Measurements from ENCODE around the gene TRERF1.
"Not testable (repeated sequence)": the region's sequence is repeated elsewhere in the genome, so short reads cannot be mapped to it uniquely, and the experiment has no call there.

Gene TRERF1

DNA sequence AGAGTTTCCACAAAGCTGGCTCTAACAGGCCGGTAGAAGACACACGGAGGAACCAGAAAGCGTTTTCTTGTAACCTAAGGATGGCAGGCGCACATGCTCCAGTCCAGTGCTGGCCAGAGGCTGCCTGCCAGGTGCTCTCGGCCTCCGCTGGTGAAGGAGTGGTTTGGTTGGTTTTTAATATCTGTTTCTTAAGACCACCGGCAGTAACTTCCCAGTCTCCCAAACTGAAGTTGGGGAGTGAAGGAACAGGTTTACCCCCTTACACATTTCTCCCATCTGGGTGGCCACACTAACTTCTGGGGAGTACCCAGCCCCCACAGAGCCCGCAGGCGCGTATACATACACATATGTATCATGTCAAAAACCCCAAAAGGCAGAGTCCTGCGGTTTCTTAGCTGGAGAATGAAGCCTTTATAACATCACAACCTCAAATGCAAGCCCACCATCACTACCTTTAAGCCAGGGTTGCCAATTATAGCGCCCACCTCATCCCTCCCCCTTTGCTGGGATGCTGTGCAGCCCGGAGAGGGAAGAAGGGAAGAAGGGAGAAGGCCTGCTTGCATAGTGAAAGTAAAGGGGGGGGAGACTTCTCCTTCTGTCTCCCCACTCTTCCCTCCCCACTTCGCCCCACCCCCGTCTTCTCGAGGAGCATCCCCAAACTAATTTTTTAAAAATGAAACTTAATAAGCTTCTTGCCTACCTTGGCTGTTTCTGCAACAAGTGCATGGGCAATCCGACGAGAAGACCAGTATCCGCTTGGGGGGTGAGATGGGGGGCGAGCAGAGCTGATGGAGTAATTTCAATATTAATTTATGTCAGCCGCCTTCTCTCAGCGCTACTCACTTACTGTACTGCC is 1.0 kb downstream of the TRERF1 start:
- no peak for DNase-seq (ENCODE audit: low read depth in 3 of 3, low spot score in 1 of 3)

DNA sequence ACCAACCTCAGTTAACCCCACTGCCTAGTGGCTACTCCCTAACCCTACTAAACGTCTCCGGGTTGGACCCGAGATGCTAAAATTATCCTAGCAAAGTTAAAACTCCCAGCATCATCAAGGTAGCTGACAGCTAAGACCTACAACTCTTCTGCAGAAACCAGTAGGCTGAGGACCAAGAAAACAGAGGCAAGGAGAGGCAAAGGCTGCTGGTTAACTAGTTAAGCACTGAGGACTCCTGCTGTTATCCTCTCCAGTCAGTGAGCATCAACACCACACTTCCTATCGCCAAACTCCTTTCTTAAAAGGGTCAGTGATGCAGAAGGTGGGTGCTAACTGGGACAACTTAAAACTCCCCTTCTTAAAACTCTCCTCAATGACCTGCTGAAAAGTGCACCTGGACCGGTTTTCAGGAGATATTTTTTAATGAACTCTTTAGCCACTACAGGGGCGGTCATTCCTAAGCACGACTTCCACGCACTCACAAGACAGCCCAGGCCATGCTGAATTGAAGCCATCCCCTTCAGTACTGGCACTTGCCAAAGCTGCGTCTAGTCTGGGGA is 1.7 kb downstream of the TRERF1 start:
- no peak for DNase-seq (ENCODE audit: low read depth in 3 of 3, low spot score in 1 of 3)

DNA sequence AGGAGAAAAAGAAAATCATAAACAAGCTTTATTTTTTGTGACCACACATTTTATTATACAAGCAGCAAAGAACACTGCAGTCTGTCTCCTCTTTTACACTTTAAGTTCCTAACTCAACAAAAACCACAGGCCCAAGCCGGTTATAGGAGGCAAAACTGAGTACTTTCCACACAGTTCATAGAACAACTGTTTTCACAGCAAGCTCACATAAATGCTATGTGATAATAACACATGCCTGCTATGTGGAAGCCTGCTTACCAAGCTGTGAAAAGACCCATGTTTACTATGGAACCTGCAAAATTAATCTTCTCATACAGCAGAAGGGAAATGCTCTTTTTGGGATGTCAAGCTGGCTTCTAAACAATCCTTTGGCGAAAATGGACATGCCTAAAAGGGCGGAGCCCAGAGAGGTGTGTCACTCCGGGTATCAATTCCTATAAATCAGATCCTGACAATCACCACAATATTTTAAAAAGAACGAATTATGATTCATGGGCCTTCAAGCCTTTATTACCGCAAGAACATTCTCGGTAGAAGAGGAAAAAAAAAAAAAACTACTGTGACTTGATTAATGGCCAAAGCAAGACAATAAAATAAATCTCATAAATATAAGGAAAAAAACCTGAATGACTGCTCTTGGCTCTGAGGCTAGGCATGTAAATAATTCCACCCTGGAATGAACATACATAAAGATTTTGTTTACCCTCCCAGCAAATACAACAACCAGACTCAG is 2.6 kb downstream of the TRERF1 start:
- DNase-seq (ENCODE audit: low read depth in 3 of 3, low spot score in 1 of 3), result no peak

DNA sequence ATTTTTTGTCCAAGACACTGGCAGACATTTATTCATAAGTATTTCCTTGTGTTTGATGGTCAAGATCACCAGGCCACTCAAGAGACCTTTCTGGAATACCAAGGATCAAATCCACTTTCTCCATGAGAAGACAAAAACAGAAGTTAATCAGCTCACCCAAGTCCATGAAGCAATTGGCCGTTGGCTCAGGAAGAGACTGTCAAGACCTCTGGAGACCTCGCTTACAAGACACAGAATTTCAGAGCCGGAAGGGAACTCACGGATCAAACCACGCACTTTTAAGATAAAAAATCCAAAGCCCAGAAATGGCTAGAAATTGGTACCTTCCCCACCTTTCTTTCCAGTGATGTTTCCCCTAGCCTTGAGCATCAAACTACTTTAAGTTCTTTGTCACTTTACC is 3.3 kb downstream of the TRERF1 start:
- DNase-seq (ENCODE audit: low read depth in 3 of 3, low spot score in 1 of 3), result no peak

DNA sequence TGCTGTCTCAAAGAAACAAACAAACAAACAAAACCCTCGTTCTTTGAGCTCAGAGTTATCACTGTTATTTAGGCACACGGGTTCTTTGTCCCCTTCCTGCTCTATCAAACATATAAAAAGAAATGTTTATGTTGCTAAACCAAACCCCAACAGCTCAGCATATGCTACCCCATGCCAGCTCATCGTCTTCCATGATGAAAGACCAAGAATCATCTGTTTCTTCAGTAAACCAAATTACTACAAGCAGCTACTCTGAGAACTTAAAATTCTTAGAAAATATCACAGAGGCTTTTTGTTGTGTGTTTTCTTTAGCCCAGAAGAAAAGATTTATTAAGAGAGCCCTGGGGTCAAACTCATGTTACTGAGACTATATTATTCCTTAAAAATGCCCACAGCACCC is 4.7 kb downstream of the TRERF1 start:
- DNase-seq (ENCODE audit: low read depth in 3 of 3, low spot score in 1 of 3), result no peak

DNA sequence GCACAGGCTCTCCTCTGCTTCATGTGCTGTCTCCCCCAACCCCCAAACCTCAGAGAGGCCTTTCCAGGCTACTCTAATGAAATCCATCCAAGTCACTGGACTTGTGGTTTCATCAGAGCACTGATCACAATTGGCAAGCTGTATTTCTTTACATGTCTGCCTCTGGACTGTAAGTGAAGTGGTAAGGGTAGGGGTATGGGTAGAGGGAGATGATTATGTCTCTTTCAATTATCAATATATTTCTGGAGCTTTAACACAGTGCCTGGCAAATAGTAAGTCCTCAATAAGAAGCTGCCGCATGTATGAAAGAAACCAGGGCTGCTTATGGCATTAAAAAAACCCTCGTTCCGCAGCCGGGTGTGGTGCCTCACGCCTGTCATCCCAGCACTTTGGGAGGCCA is 5.4 kb downstream of the TRERF1 start:
- no peak for DNase-seq (ENCODE audit: low read depth in 3 of 3, low spot score in 1 of 3)

DNA sequence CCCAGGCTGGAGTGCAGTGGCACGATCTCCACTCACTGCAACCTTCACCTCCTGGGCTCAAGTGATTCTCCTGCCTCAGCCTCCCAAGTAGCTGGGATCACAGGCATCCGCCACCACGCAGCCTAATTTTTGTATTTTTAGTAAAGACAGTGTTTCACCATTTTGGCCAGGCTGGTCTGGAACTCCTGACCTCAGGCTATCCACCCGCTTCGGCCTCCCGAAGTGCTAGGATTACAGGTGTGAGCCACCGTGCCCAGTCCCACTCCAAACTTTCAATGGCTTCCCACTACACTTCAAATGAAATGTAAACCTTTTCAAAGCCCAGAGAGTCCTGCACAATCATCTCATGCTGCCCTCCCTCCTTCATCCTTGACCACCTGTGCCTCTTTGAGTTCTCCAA is 5.8 kb downstream of the TRERF1 start:
- DNase-seq (ENCODE audit: low read depth in 3 of 3, low spot score in 1 of 3), result not testable (repeated sequence)

DNA sequence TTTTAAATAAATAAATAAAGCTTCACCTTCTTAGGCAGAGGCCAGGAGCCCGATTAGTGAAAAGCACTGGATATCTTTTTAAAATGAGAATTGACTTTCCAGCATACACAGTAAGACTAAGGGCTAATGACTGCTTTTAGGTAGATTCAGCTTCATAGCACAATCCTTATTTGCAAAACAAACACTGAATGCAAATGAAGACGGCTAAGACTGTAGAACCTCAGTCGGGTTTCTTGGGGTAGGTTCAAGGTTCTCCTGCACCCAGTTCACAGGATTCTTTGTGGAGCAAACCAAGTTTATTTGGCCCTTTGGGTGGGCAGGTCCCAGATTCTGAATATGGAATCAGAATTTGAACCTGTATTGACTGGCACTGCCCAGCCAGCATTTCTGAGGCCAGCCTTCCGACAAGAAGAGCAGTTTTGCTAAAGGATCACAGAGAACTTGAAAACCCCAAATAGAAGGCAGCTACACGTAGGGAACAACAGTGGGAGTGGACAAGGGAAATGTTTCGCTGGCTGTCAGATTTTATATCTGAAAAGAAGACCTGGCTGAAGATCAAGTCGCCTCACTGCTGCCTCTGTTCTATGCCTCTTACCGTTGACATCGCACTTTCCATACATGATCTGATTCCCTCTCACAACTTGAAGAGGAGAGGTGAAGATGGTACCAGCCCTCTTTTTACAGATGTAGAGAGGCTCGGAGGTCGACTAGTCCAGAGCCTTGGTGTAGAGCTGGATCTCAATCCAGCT is 8.2 kb downstream of the TRERF1 start:
- no peak for DNase-seq (ENCODE audit: low read depth in 3 of 3, low spot score in 1 of 3)

DNA sequence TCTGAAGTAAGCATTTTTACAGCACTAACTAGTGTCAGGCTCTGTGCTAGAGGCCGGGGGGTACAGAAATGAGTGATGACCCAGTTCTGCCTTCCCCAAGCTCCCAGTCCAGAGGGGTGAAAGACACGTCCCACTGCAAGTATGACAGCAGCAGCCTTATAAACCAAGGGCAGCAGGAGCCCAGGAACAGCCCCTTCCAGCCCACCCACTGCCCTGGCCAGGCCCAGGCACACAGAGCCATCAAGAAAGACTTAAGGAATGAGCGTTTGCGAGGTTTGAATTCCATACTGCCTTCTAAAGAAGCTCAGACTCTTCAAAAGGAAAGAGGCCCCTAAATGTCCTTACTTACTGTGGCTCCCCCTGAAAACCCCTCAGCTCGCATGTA is 10.0 kb downstream of the TRERF1 start:
- DNase-seq (ENCODE audit: low read depth in 3 of 3, low spot score in 1 of 3), result no peak

DNA sequence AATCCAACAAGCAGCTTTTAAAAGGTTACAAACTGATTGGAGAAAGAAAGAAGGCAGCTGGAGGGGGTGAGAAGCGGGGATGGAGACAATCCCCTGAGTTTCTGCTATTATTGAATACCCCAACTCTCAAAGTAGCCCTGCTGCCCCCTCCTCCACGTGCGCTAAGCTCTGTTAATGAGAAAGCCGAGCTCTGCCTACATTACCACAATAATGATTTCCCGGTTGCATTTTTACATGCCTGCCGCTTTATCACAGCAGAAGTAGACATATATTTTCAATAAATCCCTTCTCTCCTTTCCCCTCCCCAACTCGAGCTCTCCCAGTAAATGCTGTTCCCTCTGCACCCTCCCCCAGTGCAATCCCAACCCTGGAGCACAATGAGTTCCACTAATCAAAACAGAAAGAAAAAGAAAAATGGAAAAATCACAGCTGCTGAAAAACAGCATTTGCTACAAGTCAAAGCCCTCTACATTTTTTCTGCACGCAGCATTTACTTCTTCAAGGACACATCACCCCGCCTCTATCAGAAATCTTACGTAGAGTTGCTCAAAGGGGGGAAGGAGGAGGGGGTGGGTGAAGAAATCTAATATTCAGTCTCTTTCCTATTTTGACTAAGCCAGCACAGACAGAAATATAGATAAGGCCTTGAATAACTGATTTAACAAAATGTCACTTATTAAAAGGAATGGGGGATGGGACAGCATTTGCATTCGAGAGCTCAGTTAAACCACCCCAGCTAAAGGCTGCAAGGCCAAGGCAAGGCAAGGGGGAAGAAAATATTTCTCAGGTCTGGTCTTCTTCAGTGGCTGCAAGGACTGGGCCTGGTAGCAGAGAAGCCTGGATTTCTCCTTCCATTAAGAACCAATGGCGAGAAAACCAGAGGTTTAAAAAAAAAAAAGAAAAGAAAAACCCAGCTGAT is 10.7 kb downstream of the TRERF1 start:
- no peak for DNase-seq (ENCODE audit: low read depth in 3 of 3, low spot score in 1 of 3)

DNA sequence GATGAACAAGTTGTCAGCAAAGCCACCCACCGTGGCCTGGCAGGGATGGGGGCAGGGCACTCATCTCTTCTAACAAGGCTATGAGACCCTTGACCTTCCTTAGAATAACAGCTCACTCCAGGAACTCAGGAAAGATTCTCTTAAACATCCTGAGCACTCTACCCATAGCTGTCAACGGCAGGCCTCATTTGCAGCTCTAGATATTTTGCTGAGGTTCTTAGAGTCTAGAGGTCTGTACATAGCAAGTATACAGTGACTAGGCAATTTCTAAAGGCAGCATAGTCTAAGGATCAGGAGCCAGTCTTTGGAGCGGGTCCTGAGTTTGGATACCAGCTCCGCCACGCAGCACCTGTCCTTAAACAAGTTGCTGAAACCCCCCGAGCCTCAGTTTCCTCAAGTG is 11.7 kb downstream of the TRERF1 start:
- DNase-seq (ENCODE audit: low read depth in 3 of 3, low spot score in 1 of 3), result no peak

DNA sequence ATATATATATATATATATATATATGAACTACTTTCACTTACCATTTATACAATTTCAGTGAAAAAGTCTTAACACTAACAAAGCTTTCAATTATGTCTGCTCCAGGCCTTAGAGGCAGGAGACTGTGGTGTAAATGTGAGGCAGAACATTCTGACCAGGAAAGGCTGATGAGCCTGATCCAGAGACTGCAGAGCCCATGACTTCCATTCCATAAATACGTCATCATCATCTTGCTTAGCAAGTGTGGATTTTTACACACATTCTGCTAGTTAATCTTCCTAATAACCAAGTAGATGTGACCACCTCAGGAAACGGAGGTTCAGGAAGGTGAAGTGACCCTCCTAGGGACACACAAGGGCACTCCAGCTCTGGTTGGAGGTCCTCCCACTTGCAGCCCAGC is 14.9 kb downstream of the TRERF1 start:
- DNase-seq (ENCODE audit: low read depth in 3 of 3, low spot score in 1 of 3), result no peak

DNA sequence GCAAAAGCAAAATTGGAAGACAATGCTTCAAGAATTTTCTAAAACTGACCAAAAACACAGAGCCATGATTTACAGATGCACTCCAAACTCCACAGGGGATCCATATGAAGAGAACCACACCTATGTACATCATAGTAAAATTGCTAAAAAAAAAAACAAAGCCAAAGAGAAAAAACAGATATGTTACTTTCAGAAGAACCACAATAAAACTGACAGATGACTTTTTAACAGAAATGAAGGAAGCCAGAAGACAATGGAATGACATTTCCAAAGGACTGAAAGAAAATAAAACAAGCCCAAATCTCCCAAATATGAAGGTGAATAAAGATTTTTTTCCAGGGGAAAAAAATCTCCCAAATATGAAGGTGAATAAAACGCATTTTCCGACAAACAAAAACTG is 17.5 kb downstream of the TRERF1 start:
- no peak for DNase-seq (ENCODE audit: low read depth in 3 of 3, low spot score in 1 of 3)

DNA sequence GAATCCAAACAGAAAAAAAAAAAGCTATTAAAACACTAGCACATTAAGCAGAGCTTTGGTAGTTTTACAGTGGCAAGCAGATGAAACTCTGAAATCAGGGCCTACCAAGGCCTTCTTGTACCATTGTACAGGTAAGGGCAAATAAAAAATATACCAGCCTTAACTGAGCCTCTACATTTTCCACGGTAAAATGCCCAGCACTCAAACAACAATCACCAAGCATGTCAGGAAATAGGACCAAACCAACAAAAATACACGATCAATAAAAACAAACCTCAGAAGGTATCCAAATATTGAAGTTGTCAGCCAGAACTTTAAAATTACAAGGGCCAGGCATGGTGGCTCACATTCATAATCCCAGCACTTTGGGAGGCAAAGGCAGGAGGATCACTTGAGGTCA is 18.3 kb downstream of the TRERF1 start:
- no peak for DNase-seq (ENCODE audit: low read depth in 3 of 3, low spot score in 1 of 3)

DNA sequence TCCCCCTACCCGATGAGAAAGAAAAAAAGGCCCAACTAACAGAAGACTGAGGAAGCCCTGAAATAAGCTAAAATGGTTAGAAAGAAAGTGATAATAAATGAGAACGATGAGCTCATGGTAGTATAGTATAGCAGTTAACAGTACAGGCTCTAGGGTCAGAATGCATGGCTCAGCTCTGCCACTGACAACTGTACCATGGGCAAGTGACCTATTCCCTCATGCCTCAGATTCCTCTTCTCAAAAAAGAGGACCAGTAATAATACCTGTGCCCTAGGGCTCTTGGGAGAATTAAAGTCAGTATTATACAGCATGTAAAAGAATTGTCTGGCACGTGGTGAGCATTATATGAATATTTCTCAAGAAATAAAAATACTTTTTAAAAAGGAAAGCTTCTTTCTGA is 19.8 kb downstream of the TRERF1 start:
- no peak for DNase-seq (ENCODE audit: low read depth in 3 of 3, low spot score in 1 of 3)

DNA sequence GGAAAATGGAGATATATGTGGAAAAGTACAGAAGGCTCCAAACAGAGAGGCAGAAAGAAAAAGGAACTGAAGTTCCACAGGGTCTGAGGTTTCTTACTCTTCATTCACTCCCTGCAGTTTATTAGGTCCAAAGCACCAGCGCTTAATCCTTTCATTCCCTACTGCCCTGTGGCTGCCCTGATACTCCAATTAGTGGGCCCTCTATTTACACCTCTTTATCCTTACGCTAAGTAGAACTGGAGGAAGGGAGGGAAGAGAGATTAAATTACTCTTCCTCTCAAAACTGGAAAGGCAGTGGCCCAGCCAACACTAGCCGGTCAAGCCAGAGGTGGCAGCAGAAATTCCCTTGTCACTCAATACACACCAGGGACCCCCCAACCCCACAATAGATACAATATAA is 20.4 kb downstream of the TRERF1 start:
- DNase-seq (ENCODE audit: low read depth in 3 of 3, low spot score in 1 of 3), result no peak

DNA sequence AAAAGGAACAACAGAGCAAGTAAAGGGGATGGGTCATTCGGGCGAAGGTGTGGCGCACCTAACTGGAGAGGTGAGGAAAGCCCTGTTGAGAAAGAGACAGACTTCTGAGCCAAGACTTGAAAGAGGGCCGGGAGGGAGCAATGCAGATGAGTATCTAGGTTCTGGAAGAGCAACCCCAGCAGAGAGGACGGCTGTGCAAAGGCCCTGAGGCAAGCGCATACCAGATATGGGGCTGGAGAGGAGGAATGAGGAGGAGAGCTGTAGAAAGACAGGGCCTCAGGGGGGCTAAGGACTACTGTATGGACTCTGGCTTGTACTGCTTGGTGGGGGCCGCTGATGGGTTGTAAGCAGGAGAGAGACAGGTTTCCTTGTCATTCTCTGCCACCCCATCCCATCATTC is 21.9 kb downstream of the TRERF1 start:
- no peak for DNase-seq (ENCODE audit: low read depth in 3 of 3, low spot score in 1 of 3)

DNA sequence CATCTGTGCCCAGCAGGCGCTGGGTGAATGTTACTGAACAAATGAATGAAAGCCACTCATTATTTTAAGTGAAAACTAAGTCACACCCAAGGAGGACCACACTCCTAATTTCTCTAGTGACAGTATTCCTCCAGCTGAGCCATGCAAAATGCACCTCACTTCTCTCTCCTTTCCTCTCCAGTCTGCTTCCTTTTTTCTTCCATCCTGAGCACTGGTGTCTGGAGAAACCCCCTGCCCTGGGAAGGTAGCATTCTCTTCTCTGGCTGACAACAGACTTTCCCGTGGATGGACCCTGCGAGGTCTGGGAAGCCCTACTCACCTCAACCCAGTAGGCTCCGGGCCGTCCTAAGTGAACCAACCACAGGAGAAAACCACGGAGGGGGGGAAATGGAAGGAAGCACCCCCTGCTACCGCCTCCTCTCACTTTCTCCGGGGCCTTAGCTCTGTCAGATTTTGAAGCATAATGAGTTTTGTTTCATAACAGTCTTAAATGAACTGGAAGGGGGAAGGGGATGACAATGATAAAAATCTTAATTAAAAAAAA is 22.6 kb downstream of the TRERF1 start:
- DNase-seq (ENCODE audit: low read depth in 3 of 3, low spot score in 1 of 3), result no peak

DNA sequence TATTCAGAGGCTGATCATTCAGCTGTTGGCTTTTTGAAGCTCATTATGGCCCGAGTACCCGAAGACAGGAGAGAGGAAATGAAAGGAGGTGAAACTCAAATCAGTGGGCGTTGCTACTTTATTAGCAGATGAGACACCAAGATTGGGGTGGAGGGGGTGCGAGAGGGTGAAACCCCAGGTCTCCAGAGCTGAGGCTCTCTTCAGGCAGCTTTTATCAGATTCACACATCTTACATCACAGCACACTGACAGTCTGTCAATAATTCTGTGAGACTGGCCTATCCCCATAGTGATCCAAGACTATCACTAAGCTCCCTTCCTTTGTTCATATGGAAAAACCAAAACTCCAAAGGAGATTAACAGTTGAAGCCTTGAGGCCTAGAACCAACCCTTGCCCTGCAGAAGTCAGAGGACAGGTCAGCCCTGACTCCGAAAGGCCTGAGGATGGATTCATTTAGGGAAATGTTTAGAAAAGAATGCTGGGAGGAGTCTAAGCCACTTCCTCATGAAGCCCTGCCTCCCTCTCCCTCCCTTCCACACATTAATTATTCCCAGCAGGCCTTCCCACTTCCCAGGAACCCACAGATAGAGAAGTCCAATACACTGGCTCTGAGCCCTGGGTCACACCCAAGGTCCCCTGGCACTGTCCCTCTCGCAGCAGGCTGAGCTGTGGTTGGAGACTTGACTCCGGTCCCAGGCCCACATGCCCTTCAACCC is 23.2 kb downstream of the TRERF1 start:
- no peak for DNase-seq (ENCODE audit: low read depth in 3 of 3, low spot score in 1 of 3)

DNA sequence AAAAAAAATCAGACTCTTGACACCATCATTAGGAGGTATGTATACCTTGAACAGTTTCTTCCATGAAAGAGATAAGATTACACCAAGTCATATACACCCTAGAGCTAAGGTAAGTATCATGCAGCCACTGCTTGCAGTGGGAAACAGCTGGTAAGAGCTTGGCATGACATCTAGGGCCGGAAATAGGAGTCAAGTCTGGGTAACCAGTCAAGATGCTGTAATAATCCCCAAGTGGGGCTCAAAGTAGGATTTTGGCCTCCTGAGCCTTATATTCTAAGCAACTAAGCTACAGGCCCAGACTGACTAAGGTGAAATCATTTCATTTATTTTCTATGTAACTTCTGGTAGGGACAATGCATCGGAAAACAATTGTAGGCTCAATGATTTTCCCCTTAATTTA is 23.9 kb downstream of the TRERF1 start:
- no peak for DNase-seq (ENCODE audit: low read depth in 3 of 3, low spot score in 1 of 3)

Measured in stimulated activated CD4-positive, alpha-beta T cell treated with anti-CD3 and anti-CD28 coated beads, TNF-alpha, amount 100 ng/mL, for 1 hour (primary cell).